Epithelial cell of proximal tubule (primary cell): ENCODE data around the gene RGS7. TPM values are rescaled to one million over a fixed set of nuclear protein-coding genes. Genes with fewer than 3 reads are reported as not detected.

Experiments used
- DNase-seq: peaks from one replicate; pipeline ENCODE4 v3.0.0-alpha.2; 2011; ENCODE audit warnings: low read depth
- H3K4me3 ChIP-seq: 2 replicates; pipeline ENCODE4 v1.5.1; 2011; ENCODE audit warnings: low read depth, mild to moderate bottlenecking, low read length
- CTCF ChIP-seq: conservative IDR thresholded peaks from 2 replicates; pipeline ENCODE4 v1.5.1; 2012; ENCODE audit warnings: low read depth, mild to moderate bottlenecking, low read length
- total RNA-seq: library from RNA; depleted of rRNA; stranded (reverse); fragments of >200 nt; gene quantifications from 2 replicates; pipeline ENCODE4 v1.2.3, GENCODE V29; 2015

The RGS7 gene
- total RNA-seq, 1 donor from 2014 or later, result 0.06 TPM

GRCh38 chr1:240878631-240879030 lies 478.4 kb downstream of the RGS7 start:
- TF ChIP-seq CTCF, result no peak
- no peak overlapping the region for H3K4me3 ChIP-seq
- no peak for DNase-seq

DNA sequence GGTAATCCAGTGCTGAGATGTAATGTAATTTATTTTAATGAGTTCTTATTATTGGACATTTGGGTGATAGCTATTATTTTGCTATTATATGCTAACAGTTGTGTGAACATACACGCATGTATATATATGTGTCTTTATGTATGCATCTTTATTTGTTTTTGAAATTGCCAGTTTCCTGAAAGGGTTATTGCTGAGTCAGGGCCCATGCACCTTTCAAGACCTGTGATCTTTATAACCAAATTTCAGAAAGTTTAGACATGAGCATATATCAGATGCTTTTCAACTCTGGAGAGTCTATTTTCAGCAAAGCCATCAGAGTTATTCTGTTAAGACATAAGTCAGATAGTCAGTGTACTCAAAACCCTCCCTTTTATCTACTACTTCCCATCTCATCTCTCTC lies 479.4 kb downstream of the RGS7 start:
- no peak overlapping the region for H3K4me3 ChIP-seq
- TF ChIP-seq CTCF, result no peak
- no peak for DNase-seq

DNA sequence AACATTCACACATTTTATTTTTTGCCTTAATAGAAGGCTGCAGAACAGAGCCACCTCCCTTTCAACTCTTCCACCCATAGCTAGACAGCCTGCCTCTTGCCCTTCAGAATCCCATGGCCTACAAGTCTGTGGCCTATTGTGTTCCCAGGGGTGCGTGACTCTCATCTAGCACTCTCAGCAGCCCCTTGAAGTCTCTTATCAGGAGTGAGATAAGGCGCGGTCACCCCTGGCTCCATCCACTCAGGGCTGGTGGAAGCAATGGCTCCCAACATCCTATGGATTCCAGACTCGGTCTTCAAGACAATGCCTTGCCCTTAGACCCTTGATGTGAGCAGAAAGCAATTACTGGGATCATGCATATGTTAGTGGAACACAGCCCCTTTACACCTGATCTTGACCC lies 480.9 kb downstream of the RGS7 start:
- no peak for DNase-seq
- no peak for TF ChIP-seq CTCF

GRCh38 chr1:240869071-240869470 lies 487.9 kb downstream of the RGS7 start:
- no peak for DNase-seq

More for the DNA sequence above, 480.9 kb downstream of the RGS7 start:
- H3K4me3 ChIP-seq, result no peak overlapping the region

GRCh38 chr1:240866724-240867123 lies 490.3 kb downstream of the RGS7 start:
- DNase-seq, result no peak
- H3K4me3 ChIP-seq, result no peak overlapping the region
- TF ChIP-seq CTCF, result no peak

More at GRCh38 chr1:240869071-240869470, 487.9 kb downstream of the RGS7 start:
- no peak overlapping the region for H3K4me3 ChIP-seq
- no peak for TF ChIP-seq CTCF

GRCh38 chr1:240860023-240860422 lies 497.0 kb downstream of the RGS7 start:
- no peak overlapping the region for H3K4me3 ChIP-seq
- TF ChIP-seq CTCF, result no peak
- DNase-seq, result no peak

DNA sequence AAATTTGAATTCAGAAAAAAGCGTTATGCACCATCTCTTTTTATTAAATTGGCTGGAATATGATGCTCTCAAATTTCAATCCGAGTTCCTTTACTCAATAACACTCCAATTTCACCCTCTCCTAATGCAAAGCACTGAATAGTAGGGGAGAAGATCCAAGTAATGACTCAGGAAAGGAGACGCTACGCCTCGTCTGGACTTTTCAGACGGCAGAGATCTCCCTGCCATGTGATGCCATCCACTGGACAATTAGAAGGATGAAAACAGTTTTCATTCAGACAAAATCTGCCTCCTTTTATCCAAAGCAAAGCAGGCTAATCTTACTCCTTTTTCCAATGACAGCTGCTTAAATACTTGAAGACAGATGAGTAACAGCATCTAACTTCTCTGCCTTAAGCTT lies 502.6 kb downstream of the RGS7 start:
- TF ChIP-seq CTCF, result no peak
- DNase-seq, result no peak
- H3K4me3 ChIP-seq, result no peak overlapping the region
